H1 (cell line): ENCODE data around the gene PRR5L. TPM values are rescaled to one million over a fixed set of nuclear protein-coding genes. Genes with fewer than 3 reads are reported as not detected.

Source experiments
- CTCF ChIA-PET: fragments of 300-600 bp; sonication (Branson Sonifier 250); formaldehyde crosslinking; loops from one replicate; lab custom pipeline; 2021; ENCODE audit not compliant: partially characterized antibody; lab: Charles Lee
- POLR2A ChIA-PET: fragments of 300-600 bp; sonication (Branson Sonifier 250); formaldehyde crosslinking; loops from one replicate; lab custom pipeline; 2021; ENCODE audit warnings: inconsistent platforms; ENCODE audit not compliant: partially characterized antibody; lab: Charles Lee
- DNase-seq, 2 experiments: peaks; one replicate each; pipeline versions ENCODE4 v3.0.0 to v3.0.0-alpha.2; 2010 to 2022; ENCODE audit warnings: low spot score in 2 of 2, low read depth in 1 of 2, mixed read lengths in 1 of 2
- FAIRE-seq: peaks from 2 replicates; lab custom pipeline; 2011; peaks lifted over from hg19 to GRCh38; lab: Jason Lieb, UNC
- H2AFZ ChIP-seq: 2 replicates; pipeline ENCODE4 v1.8.1; 2012; ENCODE audit warnings: low read length, inconsistent platforms
- H2AK5ac ChIP-seq: 2 replicates; pipeline ENCODE4 v1.6.1; 2013; ENCODE audit warnings: low read depth, low read length
- H2BK120ac ChIP-seq: replicated peaks from 2 replicates; pipeline ENCODE3; 2013; ENCODE audit warnings: low read depth, low read length, inconsistent platforms
- H2BK12ac ChIP-seq: 2 replicates; pipeline ENCODE4 v1.6.1; 2013; ENCODE audit warnings: low read depth, low read length
- H2BK15ac ChIP-seq: 2 replicates; pipeline ENCODE4 v1.6.1; 2013; ENCODE audit warnings: low read length
- H2BK20ac ChIP-seq: 2 replicates; pipeline ENCODE4 v1.6.1; 2013; ENCODE audit warnings: low read length
- H2BK5ac ChIP-seq: 2 replicates; pipeline ENCODE4 v1.6.1; 2013; ENCODE audit warnings: low read depth, low read length
- H3K14ac ChIP-seq: 2 replicates; pipeline ENCODE4 v1.6.1; 2013; ENCODE audit warnings: inconsistent platforms; ENCODE audit not compliant: insufficient read length
- H3K18ac ChIP-seq: 2 replicates; pipeline ENCODE4 v1.6.1; 2013; ENCODE audit warnings: low read length; ENCODE audit errors: extremely low read depth
- H3K23ac ChIP-seq: 2 replicates; pipeline ENCODE4 v1.6.1; 2013; ENCODE audit warnings: inconsistent platforms; ENCODE audit not compliant: insufficient read length
- H3K23me2 ChIP-seq: 2 replicates; pipeline ENCODE4 v1.6.1; 2013; ENCODE audit warnings: low read depth, low read length
- H3K27ac ChIP-seq: 2 replicates; pipeline ENCODE4 v1.6.1; 2011; ENCODE audit warnings: low read depth, low read length, inconsistent platforms
- H3K27me3 ChIP-seq, 4 experiments: replicated peaks in 1 of 4; 1 replicate in 1 of 4; 2 replicates in 3 of 4; pipeline versions ENCODE4 v1.6.1 to v1.8.1; 2011 to 2013; ENCODE audit warnings: low read length in 3 of 4, mild to moderate bottlenecking in 3 of 4, inconsistent platforms in 2 of 4, mixed read lengths in 2 of 4, moderate library complexity in 1 of 4; ENCODE audit not compliant: control insufficient read depth in 3 of 4, insufficient read depth in 3 of 4; ENCODE audit errors: extremely low read depth in 1 of 4
- H3K36me3 ChIP-seq, 4 experiments: 2 replicates each; pipeline versions ENCODE4 v1.6.1 to v1.8.1; 2011 to 2013; ENCODE audit warnings: mild to moderate bottlenecking in 4 of 4, low read length in 3 of 4, moderate library complexity in 2 of 4, control low read depth in 1 of 4, inconsistent platforms in 1 of 4; ENCODE audit not compliant: insufficient read depth in 4 of 4, control insufficient read depth in 2 of 4
- H3K4ac ChIP-seq: replicated peaks from 2 replicates; pipeline ENCODE3; 2013; ENCODE audit warnings: low read length, low read depth, mixed read lengths, inconsistent platforms; ENCODE audit not compliant: insufficient read length
- H3K4me1 ChIP-seq, 4 experiments: replicated peaks in 1 of 4; 1 replicate in 1 of 4; 2 replicates in 3 of 4; pipeline versions ENCODE4 v1.6.1 to v1.8.1; 2011 to 2013; ENCODE audit warnings: low read length in 3 of 4, inconsistent platforms in 2 of 4, mixed read lengths in 1 of 4; ENCODE audit not compliant: insufficient read depth in 4 of 4, control insufficient read depth in 3 of 4
- H3K4me2 ChIP-seq, 2 experiments: 2 replicates each; pipeline versions ENCODE4 v1.6.1 to v1.8.1; 2011 to 2013; ENCODE audit warnings: low read depth in 2 of 2, low read length in 2 of 2, control low read depth in 1 of 2, inconsistent platforms in 1 of 2, mild to moderate bottlenecking in 1 of 2; ENCODE audit not compliant: insufficient read depth in 1 of 2
- H3K4me3 ChIP-seq, 4 experiments: fragments of 200-600, 300-600 bp in 1 of 4; sonication (generic), shearing (Covaris generic), sonication (Bioruptor Twin) in 1 of 4; 2 replicates each; pipeline versions ENCODE4 v1.5.1 to v1.8.1; 2011 to 2016; ENCODE audit warnings: low read length in 4 of 4, low read depth in 3 of 4, control low read depth in 2 of 4, inconsistent platforms in 2 of 4, mild to moderate bottlenecking in 2 of 4, mixed read lengths in 1 of 4, moderate library complexity in 1 of 4; ENCODE audit not compliant: insufficient read depth in 2 of 4; ENCODE audit errors: extremely low read depth in 1 of 4
- H3K56ac ChIP-seq: replicated peaks from 2 replicates; pipeline ENCODE3; 2013; ENCODE audit warnings: low read depth, mild to moderate bottlenecking, mixed read lengths, low read length, inconsistent platforms; ENCODE audit not compliant: insufficient read length
- H3K79me1 ChIP-seq: 2 replicates; pipeline ENCODE4 v1.6.1; 2013; ENCODE audit warnings: low read depth, low read length, control low read depth
- H3K79me2 ChIP-seq, 2 experiments: 2 replicates each; pipeline versions ENCODE4 v1.6.1 to v1.8.1; 2012 to 2013; ENCODE audit warnings: low read length in 2 of 2, mild to moderate bottlenecking in 2 of 2, inconsistent platforms in 1 of 2; ENCODE audit not compliant: insufficient read depth in 2 of 2, control insufficient read depth in 1 of 2
- H3K9ac ChIP-seq, 4 experiments: replicated peaks in 1 of 4; 1 replicate in 1 of 4; 2 replicates in 3 of 4; pipeline versions ENCODE4 v1.6.1 to v1.8.1; 2011 to 2013; ENCODE audit warnings: low read depth in 3 of 4, low read length in 3 of 4, control low read depth in 2 of 4, mild to moderate bottlenecking in 2 of 4, moderate library complexity in 2 of 4, inconsistent platforms in 1 of 4; ENCODE audit errors: extremely low read depth in 1 of 4
- H3K9me3 ChIP-seq, 2 experiments: 2 replicates each; pipeline versions ENCODE4 v1.6.1 to v1.8.1; 2012 to 2013; ENCODE audit warnings: mild to moderate bottlenecking in 2 of 2, moderate library complexity in 2 of 2, control low read depth in 1 of 2, inconsistent platforms in 1 of 2, low read depth in 1 of 2, low read length in 1 of 2, mixed read lengths in 1 of 2; ENCODE audit not compliant: insufficient read depth in 2 of 2
- H4K20me1 ChIP-seq, 2 experiments: replicated peaks in 1 of 2; 2 replicates each; pipeline versions ENCODE3 to v1.8.1; 2011 to 2013; ENCODE audit warnings: inconsistent platforms in 2 of 2, low read length in 2 of 2, mild to moderate bottlenecking in 1 of 2; ENCODE audit not compliant: insufficient read depth in 2 of 2, control insufficient read depth in 1 of 2
- H4K5ac ChIP-seq: 2 replicates; pipeline ENCODE4 v1.6.1; 2013; ENCODE audit warnings: low read length, low read depth, mixed read lengths, inconsistent platforms; ENCODE audit not compliant: insufficient read length
- H4K8ac ChIP-seq: 2 replicates; pipeline ENCODE4 v1.8.0; 2013; ENCODE audit warnings: mild to moderate bottlenecking, moderate library complexity, low read length, inconsistent platforms; ENCODE audit not compliant: insufficient read depth; ENCODE audit errors: extremely low read depth
- H4K91ac ChIP-seq: replicated peaks from 2 replicates; pipeline ENCODE3; 2013; ENCODE audit warnings: low read length, mixed read lengths, inconsistent platforms; ENCODE audit not compliant: insufficient read length
- BCL11A ChIP-seq, 2 experiments: IDR thresholded peaks; one replicate each; pipeline ENCODE4 v1.6.1; 2011; ENCODE audit warnings: low read depth in 2 of 2, low read length in 2 of 2, mild to moderate bottlenecking in 2 of 2
- CHD1 ChIP-seq: IDR thresholded peaks from 2 replicates; pipeline ENCODE4 v1.6.1; 2012; ENCODE audit warnings: low read depth, low read length, improper control_type of control experiment
- CREB1 ChIP-seq: IDR thresholded peaks from 2 replicates; pipeline ENCODE4 v1.6.1; 2012; ENCODE audit warnings: inconsistent platforms
- E2F6 ChIP-seq: IDR thresholded peaks from 2 replicates; pipeline ENCODE4 v1.6.1; 2012; ENCODE audit warnings: inconsistent platforms
- EZH2 ChIP-seq: fragments of 200-600 bp; sonication (generic); IDR thresholded peaks from 2 replicates; pipeline ENCODE4 v1.7.1; 2012; ENCODE audit warnings: low read depth, mild to moderate bottlenecking, moderate library complexity, low read length, inconsistent platforms; ENCODE audit not compliant: severe bottlenecking
- KDM5A ChIP-seq: fragments of 200-600 bp; IDR thresholded peaks from 2 replicates; pipeline ENCODE4 v1.7.1; 2012; ENCODE audit warnings: mild to moderate bottlenecking, low read length, inconsistent platforms, mixed read lengths
- NANOG ChIP-seq: IDR thresholded peaks from 2 replicates; pipeline ENCODE4 v1.6.1; 2011; ENCODE audit warnings: low read length, low read depth, mild to moderate bottlenecking, inconsistent platforms; ENCODE audit not compliant: insufficient read depth, poor library complexity, severe bottlenecking
- RFX5 ChIP-seq: IDR thresholded peaks from 2 replicates; pipeline ENCODE4 v1.6.1; 2011; ENCODE audit warnings: low read depth, low read length, improper control_type of control experiment, borderline replicate concordance
- SIRT6 ChIP-seq: IDR thresholded peaks from one replicate; pipeline ENCODE4 v1.7.1; 2012; ENCODE audit warnings: low read length, inconsistent platforms
- SIX5 ChIP-seq: IDR thresholded peaks from 2 replicates; pipeline ENCODE4 v1.6.1; 2011; ENCODE audit warnings: mild to moderate bottlenecking, low read depth, low read length
- SRF ChIP-seq: IDR thresholded peaks from 2 replicates; pipeline ENCODE4 v1.6.1; 2011; ENCODE audit warnings: mild to moderate bottlenecking, low read depth, low read length, moderate library complexity
- WGBS, 2 experiments: shearing (Covaris generic) in 1 of 2; methylation state at CpG; one replicate each; pipeline versions ENCODE4 v1.1.6 to v1.1.7; 2013 to 2015; ENCODE audit warnings: low lambda C conversion rate in 2 of 2, mixed read lengths in 2 of 2, inconsistent platforms in 1 of 2, low coverage in 1 of 2, missing lambda C conversion rate in 1 of 2; ENCODE audit not compliant: insufficient replicate concordance in 2 of 2, insufficient coverage in 1 of 2, insufficient read length in 1 of 2; ENCODE audit errors: extremely low coverage in 1 of 2, missing lambda C conversion rate in 1 of 2; 5-methylcytosine and 5-hydroxymethylcytosine counted together
- polyA plus RNA-seq, 7 experiments: library from polyadenylated mRNA; depleted of rRNA in 3 of 7; stranded (reverse) in 5 of 7; unstranded in 2 of 7; fragments of >200 nt in 5 of 7; fragments of 200-250 nt in 2 of 7; gene quantifications; 1 replicate in 5 of 7; 2 replicates in 1 of 7; 4 replicates in 1 of 7; pipeline versions ENCODE4 v1.2.1 to v1.2.3, GENCODE V29; 2011 to 2013; ENCODE audit warnings: missing spikeins in 2 of 7, mixed read lengths in 2 of 7
- total RNA-seq: library from RNA; stranded (reverse); fragmentation: NEBNext Ultra II Directional; extraction: Animal tissue kit (Norgen Biotek cat#: 25700); gene quantifications from 2 replicates; pipeline ENCODE4 v1.2.1, GENCODE V29; 2021
- TF ChIP-seq, protein P1 (sequence below): IDR thresholded peaks from 2 replicates; pipeline ENCODE4 v1.6.1; 2012; ENCODE audit warnings: low read length, inconsistent platforms

The PRR5L gene
- total and polyA plus RNA-seq, 2 of the 8 experiments (the other 6 are each of a cell fraction or from before 2014, with no cell fraction given), result 6.6 to 10.1 TPM

DNA sequence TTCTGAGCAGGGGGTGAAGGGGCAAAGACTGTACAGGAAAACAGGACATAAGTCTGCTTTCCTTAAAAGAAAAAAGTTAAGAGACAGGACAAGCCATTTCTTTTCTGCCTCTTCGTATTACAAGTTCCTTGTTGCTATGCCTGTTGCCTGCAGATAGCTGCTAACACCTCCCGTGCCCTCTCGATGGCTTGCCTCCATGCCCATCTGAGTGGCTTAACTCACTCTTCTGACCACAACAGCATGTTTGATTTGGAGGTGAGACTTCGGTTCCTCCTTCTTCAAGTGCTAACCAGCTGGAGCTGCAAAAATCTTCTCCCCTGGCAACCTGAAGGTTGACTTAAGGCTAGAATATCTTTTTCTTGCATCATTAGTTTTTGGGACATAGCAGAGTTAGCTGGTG is 103.1 kb downstream of the PRR5L start:
- H3K23ac ChIP-seq, result no peak overlapping the region
- no peak overlapping the region for H3K18ac ChIP-seq
- no peak overlapping the region for H3K14ac ChIP-seq
- CTCF ChIA-PET, result interaction anchor here (1.1 to 1.9 kb wide), 2 partner anchors 60 to 68 kb away, joined by 3 to 7 read pairs; no protein-coding TSS in a partner anchor
- H2AK5ac ChIP-seq, result no peak overlapping the region
- H3K4me3 ChIP-seq, result no peak overlapping the region
- no peak overlapping the region for H3K27ac ChIP-seq
- no peak overlapping the region for H2BK12ac ChIP-seq
- H3K9me3 ChIP-seq, result no peaks in the 10 kb centered on the region
- FAIRE-seq (no peak), DNase-seq (no peak)
- no peaks in the 10 kb centered on the region for H3K79me1 ChIP-seq
- H3K4me1 ChIP-seq, result no peaks in the 10 kb centered on the region
- no peaks in the 10 kb centered on the region for H3K79me2 ChIP-seq
- H4K5ac ChIP-seq, result no peak overlapping the region
- no peak overlapping the region for H2BK20ac ChIP-seq
- no peak overlapping the region for H2BK120ac ChIP-seq
- H4K91ac ChIP-seq, result no peak overlapping the region
- no peak overlapping the region for H3K9ac ChIP-seq
- H3K4me2 ChIP-seq, result no peak overlapping the region
- H3K4ac ChIP-seq, result no peak overlapping the region
- no peaks in the 10 kb centered on the region for H3K23me2 ChIP-seq
- POLR2A ChIA-PET, result no interaction called here
- H2BK5ac ChIP-seq, result no peak overlapping the region
- no peak overlapping the region for H3K56ac ChIP-seq
- H2AFZ ChIP-seq, result no peak overlapping the region
- H3K36me3 ChIP-seq, result peaks cover 0 to 3% (median 0%) of the 10 kb centered on the region in 4 experiments; a peak in 2 of 8 replicates
- WGBS, 2 experiments, result 95% methylated on average over 4 of the region's 4 CpGs; no CpG with 5 or more reads in 1 of the 2 experiments
- no peaks in the 10 kb centered on the region for H3K27me3 ChIP-seq
- H2BK15ac ChIP-seq, result no peak overlapping the region
- peaks cover 0 to 3% of the 10 kb centered on the region in 2 experiments for H4K20me1 ChIP-seq
- no peak overlapping the region for H4K8ac ChIP-seq
- TF ChIP-seq BCL11A (IDR thresholded peaks at IDR 0.05; ENCODE audit: low read depth in 2 of 2, low read length in 2 of 2) (no peak), CHD1 (no peak), KDM5A (no peak), SIX5 (no peak), NANOG (no peak), SIRT6 (no peak), CREB1 (no peak), EZH2 (no peak), SRF (no peak), E2F6 (no peak), RFX5 (no peak)
- TF ChIP-seq, protein P1, sequence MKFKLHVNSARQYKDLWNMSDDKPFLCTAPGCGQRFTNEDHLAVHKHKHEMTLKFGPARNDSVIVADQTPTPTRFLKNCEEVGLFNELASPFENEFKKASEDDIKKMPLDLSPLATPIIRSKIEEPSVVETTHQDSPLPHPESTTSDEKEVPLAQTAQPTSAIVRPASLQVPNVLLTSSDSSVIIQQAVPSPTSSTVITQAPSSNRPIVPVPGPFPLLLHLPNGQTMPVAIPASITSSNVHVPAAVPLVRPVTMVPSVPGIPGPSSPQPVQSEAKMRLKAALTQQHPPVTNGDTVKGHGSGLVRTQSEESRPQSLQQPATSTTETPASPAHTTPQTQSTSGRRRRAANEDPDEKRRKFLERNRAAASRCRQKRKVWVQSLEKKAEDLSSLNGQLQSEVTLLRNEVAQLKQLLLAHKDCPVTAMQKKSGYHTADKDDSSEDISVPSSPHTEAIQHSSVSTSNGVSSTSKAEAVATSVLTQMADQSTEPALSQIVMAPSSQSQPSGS, result no peak
